Psoas muscle (tissue), 8 donors: ENCODE measurements around the gene RNF34. TPM values are rescaled to one million over a fixed set of nuclear protein-coding genes. Genes with fewer than 3 reads are reported as not detected.
"Not testable (repeated sequence)": the region's sequence is repeated elsewhere in the genome, so short reads cannot be mapped to it uniquely, and the experiment has no call there.

ENCODE experiments used
- ATAC-seq, 4 donors: fragments of 200-7000 bp; cut with Tn5 transposase; one replicate each; pipeline ENCODE4 v1.9.1; 2020; ENCODE audit warnings: moderate library complexity in 3 of 4, mild to moderate bottlenecking in 2 of 4
- DNase-seq, 2 donors: peaks; one replicate each; pipeline ENCODE4 v3.0.0-alpha.2; 2020
- H3K27ac ChIP-seq: fragments of 200-600 bp; one replicate; pipeline ENCODE4 v1.8.0; 2022
- H3K27me3 ChIP-seq, 3 donors: fragments of 200-600 bp in 1 of 3; one replicate each; pipeline versions ENCODE4 v1.6.1 to v1.8.0; 2013 to 2022; ENCODE audit warnings: low read length in 2 of 3, mild to moderate bottlenecking in 2 of 3, moderate library complexity in 1 of 3; ENCODE audit not compliant: insufficient read depth in 3 of 3
- H3K36me3 ChIP-seq, 2 donors: fragments of 200-600 bp in 1 of 2; one replicate each; pipeline versions ENCODE4 v1.6.1 to v1.8.0; 2013 to 2022; ENCODE audit warnings: low read depth in 1 of 2, mild to moderate bottlenecking in 1 of 2, moderate library complexity in 1 of 2; ENCODE audit not compliant: insufficient read depth in 1 of 2
- H3K4me1 ChIP-seq: fragments of 200-600 bp; one replicate; pipeline ENCODE4 v1.8.0; 2022
- H3K4me3 ChIP-seq: fragments of 200-600 bp; one replicate; pipeline ENCODE4 v1.8.0; 2022; ENCODE audit warnings: mild to moderate bottlenecking
- H3K9me3 ChIP-seq: fragments of 200-600 bp; one replicate; pipeline ENCODE4 v1.8.0; 2022
- whole genome bisulfite sequencing, 3 donors: extraction: QIAGEN DNeasy Blood & Tissue Kit; methylation state at CpG; one replicate each; pipeline versions ENCODE4 v1.1.6 to v1.1.7; 2013; 5-methylcytosine and 5-hydroxymethylcytosine counted together
- intact Hi-C, 2 donors: fragments of 100-400 bp; cut with DNase I; formaldehyde crosslinking; loops; one replicate each; pipeline versions ENCODE4 v1.11.0 to v1.14.2; 2022
- polyA plus RNA-seq, 3 donors: library from polyadenylated mRNA; stranded (reverse); fragments of 200-250 nt; gene quantifications; one replicate each; pipeline ENCODE4 v1.2.3, GENCODE V29; 2013
- total RNA-seq, 4 donors: library from RNA; stranded (reverse); fragmentation: NEBNext Ultra II Directional in 2 of 4; extraction: Animal tissue kit (Norgen Biotek cat#: 25700) in 2 of 4; gene quantifications; one replicate each; pipeline versions ENCODE4 v1.2.1 to v1.2.4, GENCODE V29; 2021 to 2023
- TF ChIP-seq, protein P1 (sequence below): fragments of 200-600 bp; IDR thresholded peaks from one replicate; pipeline ENCODE4 v1.8.0; 2022; ENCODE audit warnings: antibody characterized with exemption
- donor health status: healthy with polysubstance abuse.
- donor health status: DM: no; HTN: no; CAD: no; lungs with moderate emphysema.
- donor health status: Bipolar disorder and iron deficiency.
- donor health status: healthy.
- donor health status: DM: yes; HTN: yes; CAD: no.
- donor health status: DM: no; HTN: no; CAD: no.
- donor health status: DM: no; HTN: no; CAD: no.
- donor health status: DM: yes; HTN: yes; CAD: no.

Gene RNF34
- total and polyA plus RNA-seq, 7 donors = 12.8 to 53.3 (median 43.3) TPM

DNA sequence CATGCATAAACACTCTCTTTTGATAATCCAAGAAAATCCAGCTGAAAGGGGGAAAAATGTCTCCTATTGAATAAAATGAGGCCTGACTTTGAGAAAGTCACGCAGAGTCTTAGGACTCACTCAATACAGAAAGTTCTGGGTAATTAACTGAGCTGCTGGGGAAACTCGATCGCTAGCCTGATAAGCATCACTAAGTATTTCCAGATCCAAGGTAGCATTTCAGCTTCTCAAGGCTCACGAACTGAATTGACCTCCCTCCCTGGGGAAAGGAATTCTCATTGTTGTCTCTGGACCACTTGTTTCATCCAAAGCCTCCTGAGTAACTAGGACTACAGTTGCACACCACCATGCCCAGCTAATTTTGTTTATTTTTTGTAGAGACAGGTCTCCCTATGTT lies 33.9 kb upstream of the RNF34 start:
- TF ChIP-seq, protein P1, sequence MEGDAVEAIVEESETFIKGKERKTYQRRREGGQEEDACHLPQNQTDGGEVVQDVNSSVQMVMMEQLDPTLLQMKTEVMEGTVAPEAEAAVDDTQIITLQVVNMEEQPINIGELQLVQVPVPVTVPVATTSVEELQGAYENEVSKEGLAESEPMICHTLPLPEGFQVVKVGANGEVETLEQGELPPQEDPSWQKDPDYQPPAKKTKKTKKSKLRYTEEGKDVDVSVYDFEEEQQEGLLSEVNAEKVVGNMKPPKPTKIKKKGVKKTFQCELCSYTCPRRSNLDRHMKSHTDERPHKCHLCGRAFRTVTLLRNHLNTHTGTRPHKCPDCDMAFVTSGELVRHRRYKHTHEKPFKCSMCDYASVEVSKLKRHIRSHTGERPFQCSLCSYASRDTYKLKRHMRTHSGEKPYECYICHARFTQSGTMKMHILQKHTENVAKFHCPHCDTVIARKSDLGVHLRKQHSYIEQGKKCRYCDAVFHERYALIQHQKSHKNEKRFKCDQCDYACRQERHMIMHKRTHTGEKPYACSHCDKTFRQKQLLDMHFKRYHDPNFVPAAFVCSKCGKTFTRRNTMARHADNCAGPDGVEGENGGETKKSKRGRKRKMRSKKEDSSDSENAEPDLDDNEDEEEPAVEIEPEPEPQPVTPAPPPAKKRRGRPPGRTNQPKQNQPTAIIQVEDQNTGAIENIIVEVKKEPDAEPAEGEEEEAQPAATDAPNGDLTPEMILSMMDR = no peak
- no peaks in the 10 kb centered on the region for H3K9me3 ChIP-seq
- H3K27ac ChIP-seq = no peak overlapping the region
- ATAC-seq = no peak
- intact Hi-C loops = no loop called here
- WGBS, 3 donors = 26 to 37% (median 29%) methylated on average over 4 of the region's 4 CpGs
- H3K36me3 ChIP-seq = no peaks in the 10 kb centered on the region
- H3K4me1 ChIP-seq = peaks cover 7% of the 10 kb centered on the region
- DNase-seq = no peak
- no peaks in the 10 kb centered on the region for H3K27me3 ChIP-seq
- no peak overlapping the region for H3K4me3 ChIP-seq

DNA sequence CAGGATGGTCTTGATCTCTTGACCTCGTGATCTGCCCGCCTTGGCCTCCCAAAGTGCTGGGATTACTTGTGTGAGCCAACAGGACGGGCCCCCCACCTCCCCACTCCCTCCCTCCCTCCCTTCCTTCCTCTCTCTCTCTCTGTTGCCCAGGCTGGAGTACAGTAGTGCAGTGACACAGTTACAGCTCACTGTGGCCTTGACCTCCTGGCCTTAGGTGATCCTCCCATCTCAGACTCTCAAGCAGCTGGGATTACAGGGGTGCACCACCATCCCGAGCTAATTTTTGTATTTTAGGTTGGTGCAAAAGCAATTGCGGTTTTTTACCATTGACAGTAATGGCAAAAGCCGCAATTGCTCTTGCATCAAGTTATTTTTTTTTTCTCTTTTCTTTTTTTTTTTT lies 28.5 kb upstream of the RNF34 start:
- TF ChIP-seq, protein P1 = no peak
- Histone ChIP-seq H3K4me1 (peaks cover 7% of the 10 kb centered on the region), H3K9me3 (no peaks in the 10 kb centered on the region), H3K27me3 (no peaks in the 10 kb centered on the region), H3K36me3 (no peaks in the 10 kb centered on the region), H3K4me3 (no peak overlapping the region), H3K27ac (no peak overlapping the region)
- intact Hi-C loops = no loop called here
- no peak for ATAC-seq
- 78 to 85% (median 80%) methylated on average over 6 of the region's 6 CpGs for WGBS, 3 donors
- no peak for DNase-seq

DNA sequence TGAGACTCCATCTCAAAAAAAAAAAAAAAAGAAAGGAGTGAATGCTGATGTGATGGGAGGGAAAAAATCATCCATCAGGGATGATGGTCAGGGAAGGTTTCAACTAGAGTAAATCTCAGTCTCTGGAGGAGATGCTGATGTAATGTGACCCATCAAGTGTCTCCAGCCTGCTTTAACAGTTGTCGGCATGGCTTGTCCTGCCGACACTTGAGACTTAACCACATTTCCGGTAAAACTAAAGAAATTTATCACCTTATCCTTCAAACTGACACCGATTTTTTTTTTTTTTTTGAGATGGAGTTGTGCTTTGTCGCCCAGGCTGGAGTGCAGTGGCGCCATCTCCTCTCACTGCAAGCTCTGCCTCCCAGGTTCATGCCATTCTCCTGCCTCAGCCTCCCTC lies 26.2 kb upstream of the RNF34 start:
- TF ChIP-seq, protein P1 = no peak
- peaks cover 5% of the 10 kb centered on the region for H3K4me1 ChIP-seq
- no peaks in the 10 kb centered on the region for H3K27me3 ChIP-seq
- intact Hi-C loops = no loop called here
- WGBS, 3 donors = 65 to 76% (median 71%) methylated on average over 6 of the region's 6 CpGs
- no peak overlapping the region for H3K27ac ChIP-seq
- DNase-seq (no peak), ATAC-seq (no peak)
- H3K4me3 ChIP-seq = no peak overlapping the region
- no peaks in the 10 kb centered on the region for H3K9me3 ChIP-seq
- no peaks in the 10 kb centered on the region for H3K36me3 ChIP-seq

DNA sequence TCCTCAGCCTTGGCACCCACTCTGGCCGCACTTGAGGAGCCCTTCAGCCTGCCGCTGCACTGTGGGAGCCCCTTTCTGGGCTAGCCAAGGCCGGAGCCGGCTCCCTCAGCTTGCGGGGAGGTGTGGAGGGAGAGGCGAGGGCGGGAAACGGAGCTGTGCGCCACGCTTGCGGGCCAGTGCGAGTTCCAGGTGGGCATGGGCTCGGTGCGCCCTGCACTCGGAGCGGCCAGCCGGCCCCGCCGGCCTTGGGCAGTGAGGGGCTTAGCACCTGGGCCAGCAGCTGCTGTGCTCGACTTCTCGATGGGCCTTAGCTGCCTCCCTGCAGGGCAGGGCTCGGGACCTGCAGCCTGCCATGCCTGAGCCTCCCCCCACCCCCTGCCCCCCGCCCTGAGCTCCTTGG lies 25.6 kb upstream of the RNF34 start:
- H3K4me1 ChIP-seq, DNase-seq, H3K4me3 ChIP-seq, H3K9me3 ChIP-seq, H3K36me3 ChIP-seq, H3K27ac ChIP-seq, ATAC-seq, intact Hi-C loops, H3K27me3 ChIP-seq: not testable (repeated sequence)
- 93 to 94% (median 94%) methylated on average over 15 to 23 of the region's 23 CpGs for WGBS, 3 donors

DNA sequence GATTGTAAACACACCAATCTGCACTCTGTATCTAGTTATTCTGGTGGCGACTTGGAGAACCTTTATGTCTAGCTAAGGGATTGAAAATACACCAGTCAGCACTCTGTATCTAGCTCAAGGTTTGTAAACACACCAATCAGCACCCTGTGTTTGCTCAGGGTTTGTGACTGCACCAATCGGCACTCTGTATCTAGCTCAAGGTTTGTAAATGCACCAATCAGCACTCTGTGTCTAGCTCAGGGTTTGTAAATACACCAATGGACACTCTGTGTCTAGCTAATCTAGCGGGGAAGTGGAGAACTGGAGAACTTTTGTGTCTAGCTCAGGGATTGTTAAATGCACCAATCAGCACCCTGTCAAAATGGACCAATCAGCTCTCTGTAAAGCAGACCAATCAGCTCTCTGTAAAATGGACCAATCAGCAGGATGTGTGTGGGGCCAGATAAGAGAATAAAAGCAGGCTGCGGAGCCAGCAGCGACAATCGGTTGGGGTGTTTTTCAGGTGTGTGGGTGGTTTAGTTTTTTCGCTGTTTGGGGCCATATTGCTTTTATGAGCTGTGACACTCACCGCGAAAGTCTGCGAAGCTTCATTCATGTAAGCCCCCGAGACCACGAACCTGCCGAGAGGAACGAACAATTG lies 24.9 kb upstream of the RNF34 start:
- H3K36me3 ChIP-seq, DNase-seq, H3K4me1 ChIP-seq, H3K27me3 ChIP-seq, intact Hi-C loops, H3K27ac ChIP-seq, H3K9me3 ChIP-seq, H3K4me3 ChIP-seq, ATAC-seq: not testable (repeated sequence)
- 69 to 73% (median 70%) methylated on average over 14 of the region's 14 CpGs for WGBS, 3 donors
